NCI-H146 treated with DMSO at 0.1 percent for 48 hours (cell line): Measurements from ENCODE around the gene SDE2.
"Not testable (repeated sequence)": the region's sequence is repeated elsewhere in the genome, so short reads cannot be mapped to it uniquely, and the experiment has no call there.

Experiments used
- DNase-seq: peaks from one replicate; lab custom pipeline; 2025; ENCODE audit not compliant: unreplicated experiment; lab: John Stamatoyannopoulos, UW

Gene SDE2

DNA sequence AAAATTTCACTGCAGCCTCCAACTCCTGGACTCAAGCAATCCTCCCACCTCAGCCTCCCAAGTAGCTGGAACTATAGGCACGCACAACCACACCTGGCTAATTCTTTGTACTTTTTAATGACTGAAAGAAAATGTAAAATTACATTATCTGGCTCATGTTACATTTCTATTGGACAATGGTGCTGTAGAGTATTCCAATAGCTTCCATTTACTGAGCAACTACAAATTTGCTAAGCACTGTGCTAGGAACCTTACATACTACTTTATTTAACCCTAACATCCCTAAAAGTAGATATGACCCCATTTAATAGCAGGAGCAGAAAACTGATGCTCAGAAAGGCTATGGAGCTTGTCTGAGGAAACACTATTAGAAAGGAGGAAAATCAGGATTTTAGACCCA lies 19.7 kb downstream of the SDE2 start:
- DNase-seq, result no peak

DNA sequence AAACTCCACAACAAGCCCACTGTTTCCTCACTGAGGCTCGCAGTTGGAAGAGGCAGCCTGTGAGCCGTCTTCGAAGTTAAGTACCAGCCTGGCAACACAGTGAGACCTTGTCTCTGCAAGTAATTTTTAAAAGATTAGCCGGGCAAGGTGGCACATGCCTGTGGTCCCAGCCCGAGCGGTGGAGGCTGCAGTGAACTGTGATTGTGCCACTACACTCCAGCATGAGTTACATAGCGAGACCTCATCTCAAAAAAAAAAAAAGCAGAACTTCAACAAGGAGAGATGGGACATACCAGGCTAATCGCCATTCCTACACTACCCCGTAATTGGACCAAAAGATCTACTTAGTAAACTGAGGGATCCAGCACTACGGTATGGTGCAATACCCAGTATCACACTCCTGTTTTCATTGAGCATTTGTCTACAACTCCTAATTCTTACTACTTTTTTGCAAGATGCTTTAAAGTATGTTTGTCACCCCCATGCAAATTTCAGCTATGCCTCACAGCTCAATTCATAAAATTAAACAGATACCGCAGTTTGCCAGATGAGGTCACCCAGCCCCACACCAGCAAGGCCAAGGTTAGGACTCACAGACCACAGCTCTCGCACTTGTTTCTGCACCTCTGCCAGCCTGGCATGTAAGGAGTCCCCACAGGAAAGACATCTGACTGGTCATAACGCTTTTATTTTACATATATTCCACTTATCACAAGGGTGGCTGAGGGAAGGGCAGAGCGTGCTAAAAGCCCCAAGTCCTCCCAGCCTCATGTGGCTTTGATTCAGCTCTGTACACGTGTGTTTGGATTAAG lies 21.0 kb downstream of the SDE2 start:
- DNase-seq, result no peak

DNA sequence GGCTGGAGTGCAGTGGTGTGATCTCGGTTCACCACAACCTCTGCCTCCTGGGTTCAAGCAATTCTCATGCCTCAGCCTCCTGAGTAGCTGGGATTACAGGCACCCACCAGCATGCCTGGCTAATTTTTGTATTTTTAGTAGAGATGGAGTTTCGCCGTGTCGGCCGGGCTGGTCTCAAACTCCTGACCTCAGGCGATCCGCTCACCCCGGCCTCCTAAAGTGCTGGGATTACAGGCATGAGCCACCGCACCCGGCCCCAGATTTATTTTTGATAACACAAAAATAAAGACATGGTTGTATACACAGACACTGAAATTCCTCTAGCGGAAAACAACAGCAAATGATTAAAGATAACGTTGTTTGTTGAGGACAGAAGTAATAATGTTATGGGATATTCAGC lies 24.0 kb downstream of the SDE2 start:
- DNase-seq, result not testable (repeated sequence)

DNA sequence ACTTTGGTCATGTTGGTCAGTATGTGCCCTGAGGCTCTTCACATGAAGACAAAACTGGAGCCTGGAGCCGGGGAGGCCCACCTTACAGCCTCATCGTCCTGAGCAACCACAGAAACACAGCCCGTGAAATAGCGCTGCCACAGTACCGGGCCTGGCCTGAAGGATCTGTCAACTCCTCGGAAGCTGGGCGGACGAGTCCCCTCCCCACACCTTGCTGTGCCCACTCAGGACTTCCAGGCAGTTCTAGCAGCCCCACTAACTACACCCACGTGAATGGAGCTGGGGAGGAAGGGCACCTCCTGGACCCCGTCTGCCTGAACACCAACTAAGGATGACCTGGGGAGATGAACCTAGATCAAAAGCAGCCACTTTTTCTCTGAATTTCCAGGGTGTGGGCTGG lies 24.7 kb downstream of the SDE2 start:
- no peak for DNase-seq

DNA sequence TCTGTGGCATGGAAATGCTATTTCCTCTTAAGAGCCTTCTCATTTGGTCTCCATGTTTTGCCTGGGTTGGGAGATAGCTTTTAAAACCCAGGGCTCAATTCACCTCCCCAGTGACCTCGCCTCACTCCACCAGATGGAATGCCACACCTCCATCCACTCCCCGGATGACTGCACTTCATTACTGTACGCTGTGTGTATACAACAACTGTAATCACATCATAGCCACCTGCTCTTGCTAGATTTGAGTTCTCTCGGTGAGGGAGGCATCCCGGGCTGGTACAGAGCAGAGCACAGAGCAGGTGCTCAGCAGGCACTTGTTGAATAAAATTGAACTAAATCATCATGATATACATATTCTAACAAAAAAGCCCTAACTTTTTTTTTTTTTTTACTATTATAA lies 26.0 kb downstream of the SDE2 start:
- DNase-seq, result peak; percentile 83

DNA sequence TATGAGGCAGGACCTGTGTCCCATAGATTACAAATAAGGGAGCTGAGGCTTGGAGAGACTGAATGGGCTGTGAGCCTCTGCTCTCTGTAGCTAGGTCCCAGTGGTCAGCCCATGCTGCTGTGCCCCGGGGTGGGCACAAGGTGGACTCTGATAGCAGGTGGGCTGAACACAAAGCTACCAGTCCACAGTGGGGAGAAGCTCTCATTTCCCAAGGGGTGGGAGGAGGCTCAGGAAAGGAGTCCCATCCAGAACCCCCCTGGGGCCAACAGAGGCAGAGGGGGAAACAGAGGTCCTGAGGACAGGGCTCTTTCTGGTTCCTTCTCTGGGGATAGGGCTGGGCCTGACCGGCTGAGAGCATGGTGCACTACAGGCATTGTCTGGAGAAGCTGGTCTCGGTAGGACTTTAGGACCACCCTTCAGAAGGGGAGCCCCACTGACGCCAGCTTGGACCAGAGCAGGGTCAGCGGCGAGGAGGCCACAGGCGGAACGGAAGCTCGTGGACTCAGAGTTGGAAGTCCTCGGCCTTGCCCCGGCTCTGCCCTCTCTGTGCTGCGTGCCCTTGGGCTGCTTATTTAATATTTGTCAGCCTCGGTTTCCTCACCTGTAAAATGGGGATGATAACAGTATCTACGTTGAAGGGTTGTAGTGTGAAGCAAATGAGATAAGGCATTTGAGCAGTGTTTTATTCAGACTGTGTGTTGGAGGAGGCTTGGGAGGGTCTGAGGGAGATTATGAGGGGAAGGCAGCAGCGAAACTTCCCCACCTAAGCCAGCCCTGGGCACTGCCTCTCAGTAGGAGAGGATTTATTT lies 26.6 kb downstream of the SDE2 start:
- no peak for DNase-seq

DNA sequence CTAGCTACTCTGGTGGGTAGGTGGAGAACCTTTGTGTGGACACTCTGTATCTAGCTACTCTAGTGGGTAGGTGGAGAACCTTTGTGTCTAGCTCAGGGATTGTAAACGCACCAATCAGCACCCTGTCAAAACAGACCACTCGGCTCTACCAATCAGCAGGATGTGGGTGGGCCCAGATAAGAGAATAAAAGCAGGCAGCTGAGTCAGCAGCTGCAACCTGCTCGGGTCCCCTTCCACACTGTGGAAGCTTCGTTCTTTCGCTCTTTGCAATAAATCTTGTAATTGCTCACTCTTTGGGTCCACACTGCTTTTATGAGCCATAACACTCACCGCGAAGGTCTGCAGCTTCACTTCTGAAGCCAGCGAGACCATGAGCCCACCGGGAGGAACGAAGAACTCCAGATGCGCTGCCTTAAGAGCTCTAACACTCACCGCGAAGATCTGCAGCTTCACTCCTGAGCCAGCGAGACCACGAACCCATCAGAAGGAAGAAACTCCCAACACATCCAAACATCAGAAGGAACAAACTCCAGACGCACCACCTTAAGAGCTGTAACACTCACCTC lies 28.5 kb downstream of the SDE2 start:
- DNase-seq, result not testable (repeated sequence)

DNA sequence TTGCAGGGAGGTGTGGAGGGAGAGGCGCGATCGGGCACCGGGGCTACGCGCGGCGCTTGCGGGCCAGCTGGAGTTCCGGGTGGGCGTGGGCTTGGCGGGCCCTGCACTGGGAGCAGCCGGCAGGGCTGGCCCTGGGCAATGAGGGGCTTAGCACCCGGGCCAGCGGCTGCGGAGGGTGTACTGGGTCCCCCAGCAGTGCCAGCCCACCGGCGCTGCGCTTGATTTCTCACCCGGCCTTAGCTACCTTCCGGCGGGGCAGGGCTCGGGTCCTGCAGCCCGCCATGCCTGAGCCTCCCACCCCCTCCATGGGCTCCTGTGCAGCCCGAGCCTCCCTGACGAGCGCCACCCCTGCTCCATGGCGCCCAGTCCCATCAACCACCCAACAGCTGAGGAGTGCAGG lies 29.4 kb downstream of the SDE2 start:
- not testable (repeated sequence) for DNase-seq

DNA sequence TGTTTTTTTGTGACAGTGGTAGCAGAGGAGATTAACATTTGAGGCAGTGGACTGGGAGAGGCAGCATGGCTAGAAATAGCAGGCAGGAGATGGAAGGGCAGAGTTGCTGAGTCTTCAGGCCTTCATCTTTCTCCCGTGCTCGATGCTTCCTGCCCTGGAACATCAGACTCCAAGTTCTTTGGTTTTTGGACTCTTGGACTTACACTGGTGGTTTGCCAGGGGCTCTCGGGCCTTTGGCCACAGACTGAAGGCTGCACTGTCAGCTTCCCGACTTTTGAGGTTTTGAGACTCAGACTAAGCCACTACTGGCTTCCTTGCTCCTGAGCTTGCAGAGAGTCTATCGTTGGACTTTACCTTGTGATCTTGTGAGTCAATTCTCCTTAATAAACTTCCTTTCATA lies 33.9 kb downstream of the SDE2 start:
- no peak for DNase-seq

DNA sequence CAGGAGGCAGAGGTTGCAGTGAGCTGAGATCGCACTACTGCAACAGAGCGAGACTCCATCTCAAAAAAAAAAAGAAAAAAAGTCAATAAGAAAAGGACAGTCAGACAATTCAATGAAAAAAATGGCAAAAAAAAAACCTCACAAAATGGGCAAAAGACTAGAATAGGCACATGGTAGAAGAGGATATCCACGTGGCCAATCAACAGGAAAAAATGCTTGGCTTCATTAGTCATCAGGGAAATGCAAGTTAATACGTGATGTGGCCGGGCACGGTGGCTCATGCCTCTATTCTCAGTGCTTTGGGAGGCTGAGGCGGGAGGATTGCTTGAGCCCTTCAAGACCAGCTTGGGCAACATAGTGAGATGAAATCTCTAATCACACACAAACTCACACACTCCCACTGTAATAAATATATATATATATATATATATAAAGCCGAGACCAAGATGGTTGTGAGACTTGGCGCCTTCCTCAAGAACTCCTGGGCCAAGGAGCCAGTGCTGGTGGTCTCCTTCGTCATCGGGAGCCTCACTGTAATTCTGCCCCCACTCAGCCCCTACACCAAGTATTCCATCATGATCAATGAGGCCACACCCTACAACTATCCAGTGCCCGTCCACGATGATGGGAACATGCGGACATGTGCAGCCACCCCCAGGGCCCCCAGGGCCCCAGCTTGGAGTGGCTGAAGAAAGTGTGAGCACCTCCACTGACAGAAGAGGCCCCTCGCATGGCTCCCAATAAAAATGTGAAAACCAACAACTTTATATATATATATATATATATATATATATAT lies 35.2 kb downstream of the SDE2 start:
- DNase-seq, result no peak

DNA sequence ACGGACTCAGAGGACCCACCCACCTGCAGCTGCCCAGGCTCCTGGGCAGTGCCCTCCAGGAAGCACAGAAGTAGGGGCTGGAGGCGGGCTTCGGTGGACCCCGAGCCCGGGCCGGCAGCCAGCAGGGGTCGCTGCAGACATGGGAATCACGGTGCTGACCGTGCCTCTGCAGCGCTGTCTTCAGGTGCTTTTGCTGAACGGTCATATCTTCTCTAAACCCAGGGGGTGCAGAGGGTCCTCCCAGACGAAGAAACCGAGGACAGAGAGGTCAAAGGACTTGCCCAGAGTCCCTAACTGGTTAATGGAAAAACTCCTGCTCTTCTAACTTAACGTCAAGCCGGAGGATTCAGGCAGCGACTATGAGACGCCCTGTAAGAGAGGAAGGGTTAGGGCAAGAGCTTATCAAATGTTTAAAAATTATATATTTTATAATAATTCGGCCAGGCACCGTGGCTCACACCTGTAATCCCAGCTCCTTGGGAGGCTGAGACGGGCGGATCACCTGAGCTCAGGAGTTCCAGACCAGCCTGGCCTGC lies 36.6 kb downstream of the SDE2 start:
- peak; percentile 60 for DNase-seq

DNA sequence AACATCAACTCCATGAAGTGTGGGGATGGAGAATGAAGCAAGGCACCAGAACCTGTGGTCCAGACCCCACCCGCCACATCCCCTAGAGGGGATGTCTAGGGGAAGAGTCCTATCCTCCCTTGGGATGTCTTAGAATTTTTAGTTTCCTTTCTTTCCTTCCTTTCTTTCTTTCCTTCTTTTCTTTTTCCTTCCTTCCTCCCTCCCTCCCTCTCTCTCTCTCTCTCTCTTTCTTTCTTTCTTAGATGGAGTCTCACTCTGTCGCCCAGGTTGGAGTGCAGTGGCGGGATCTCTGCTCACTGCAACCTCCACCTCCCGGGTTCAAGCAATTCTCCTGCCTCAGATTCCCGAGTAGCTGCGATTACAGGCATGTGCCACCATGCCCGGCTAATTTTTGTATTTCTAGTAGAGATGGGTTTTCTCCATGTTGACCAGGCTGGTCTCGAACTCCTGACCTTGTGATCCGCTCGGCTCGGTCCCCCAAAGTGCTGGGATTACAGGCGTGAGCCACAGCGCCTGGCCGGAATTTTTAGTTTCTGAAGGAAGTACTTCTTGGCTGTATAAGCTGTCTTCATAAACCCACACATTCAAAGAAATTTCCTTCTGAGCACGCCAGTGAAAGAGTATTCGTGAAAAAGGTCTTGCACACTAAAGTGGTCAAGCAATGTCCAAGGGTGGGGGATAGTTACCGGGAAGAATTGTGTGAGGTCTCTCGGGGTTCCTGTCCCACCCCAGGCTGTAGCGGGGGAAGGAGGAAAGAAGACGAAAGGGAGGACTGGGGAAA lies 37.3 kb downstream of the SDE2 start:
- DNase-seq, result no peak

DNA sequence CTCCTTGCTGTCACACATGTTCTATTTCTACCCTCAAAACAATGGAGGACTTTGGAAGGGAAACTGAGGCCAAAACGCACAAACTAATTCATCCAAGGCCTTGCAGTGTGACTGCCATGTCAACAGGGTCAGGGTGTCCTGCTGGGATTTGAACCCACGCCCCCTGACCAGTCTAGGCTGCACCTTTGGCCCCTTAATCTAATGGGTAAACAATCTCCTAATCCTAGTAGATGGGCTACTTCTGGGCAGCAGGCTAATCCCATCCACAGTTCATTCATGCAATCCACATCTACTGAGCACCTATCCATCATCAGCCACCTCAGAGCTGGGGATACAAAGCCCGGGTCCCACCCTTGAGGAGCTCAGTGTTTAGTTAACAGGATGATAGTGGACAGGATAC lies 41.1 kb downstream of the SDE2 start:
- no peak for DNase-seq

DNA sequence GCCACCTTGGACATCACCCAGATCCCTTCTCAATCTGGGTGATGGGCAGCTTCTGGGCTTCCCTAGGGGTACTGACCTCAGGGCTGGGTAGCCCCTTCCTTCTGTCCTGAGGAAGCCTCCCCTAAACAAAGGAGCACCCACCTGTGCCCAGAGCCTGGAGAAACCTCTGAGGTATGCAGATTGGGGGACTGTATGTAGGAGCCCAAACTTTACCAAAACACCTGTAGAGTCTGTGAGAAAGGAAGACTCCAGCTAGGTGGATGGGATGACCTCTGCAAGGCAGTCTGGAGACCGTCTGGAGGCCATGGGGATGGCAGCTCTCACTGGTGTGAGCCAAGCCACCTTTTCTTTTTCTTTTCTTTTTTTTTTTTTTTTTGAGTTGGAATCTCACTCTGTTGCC lies 44.4 kb downstream of the SDE2 start:
- DNase-seq, result no peak

DNA sequence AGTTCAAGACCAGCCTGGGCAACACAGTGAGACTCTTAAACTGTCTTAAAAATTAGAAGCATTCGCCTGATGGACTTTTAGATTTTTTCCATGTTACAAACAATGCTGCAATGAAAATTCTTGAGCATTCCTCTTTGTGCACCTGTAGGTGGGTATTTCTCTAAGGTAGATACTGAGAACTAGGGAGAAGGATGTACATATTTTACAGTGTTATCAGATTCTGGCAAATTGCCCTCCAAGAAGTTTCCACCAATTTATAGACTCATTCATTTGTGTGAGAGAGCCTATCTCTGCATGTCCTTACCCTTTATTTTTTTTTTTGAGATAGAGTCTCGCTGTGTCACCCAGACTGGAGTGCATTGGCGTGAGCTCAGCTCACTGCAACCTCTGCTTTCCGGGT lies 45.8 kb downstream of the SDE2 start:
- no peak for DNase-seq

DNA sequence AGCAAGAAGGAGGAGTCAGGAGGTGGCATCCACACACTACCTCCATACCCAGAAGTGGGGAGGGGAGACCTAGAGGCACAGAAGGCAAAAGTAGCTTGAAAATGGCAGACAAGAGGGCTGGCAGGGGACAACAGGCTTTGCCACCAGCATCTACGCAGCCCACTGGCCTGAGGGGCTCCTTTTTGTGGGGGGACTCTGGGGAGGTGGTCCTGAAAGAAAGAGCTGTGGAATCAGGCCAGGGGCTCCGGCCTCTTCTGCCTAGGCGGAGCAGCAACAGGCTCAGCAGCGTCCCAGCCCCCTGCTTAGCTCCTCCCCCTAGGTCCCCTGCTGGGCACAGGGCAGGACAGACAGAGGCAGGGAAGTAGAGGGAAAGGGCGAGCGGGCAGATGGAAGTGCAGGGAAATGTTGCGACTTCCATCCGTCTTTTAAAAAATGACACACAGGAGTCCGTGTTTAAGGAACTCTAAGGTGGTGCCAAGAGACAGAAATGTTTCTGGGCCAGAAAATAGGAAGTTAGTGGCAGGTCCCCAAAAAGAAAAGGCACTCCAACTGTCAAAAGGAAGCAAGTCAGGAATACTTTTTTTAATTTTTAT lies 48.1 kb downstream of the SDE2 start:
- DNase-seq, result no peak

DNA sequence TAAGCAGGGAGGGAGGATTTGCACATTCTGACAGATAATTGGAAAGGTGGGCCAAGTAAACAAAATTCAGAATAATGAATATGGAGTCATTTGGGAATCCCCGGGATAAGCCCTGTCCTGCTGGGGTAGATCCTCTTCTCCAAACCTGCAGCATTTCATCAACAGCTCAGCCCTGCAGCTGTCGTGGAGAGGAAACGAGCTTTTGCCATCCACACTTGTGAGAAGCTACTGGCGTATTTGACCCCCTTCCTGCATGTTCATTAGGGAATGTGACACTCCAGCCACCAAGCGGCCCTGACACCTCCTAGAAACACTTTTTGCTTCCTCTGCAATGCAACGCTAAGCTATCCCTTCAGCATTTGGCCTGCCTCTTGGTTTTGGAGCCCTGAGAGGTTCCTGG lies 50.1 kb downstream of the SDE2 start:
- DNase-seq, result no peak

DNA sequence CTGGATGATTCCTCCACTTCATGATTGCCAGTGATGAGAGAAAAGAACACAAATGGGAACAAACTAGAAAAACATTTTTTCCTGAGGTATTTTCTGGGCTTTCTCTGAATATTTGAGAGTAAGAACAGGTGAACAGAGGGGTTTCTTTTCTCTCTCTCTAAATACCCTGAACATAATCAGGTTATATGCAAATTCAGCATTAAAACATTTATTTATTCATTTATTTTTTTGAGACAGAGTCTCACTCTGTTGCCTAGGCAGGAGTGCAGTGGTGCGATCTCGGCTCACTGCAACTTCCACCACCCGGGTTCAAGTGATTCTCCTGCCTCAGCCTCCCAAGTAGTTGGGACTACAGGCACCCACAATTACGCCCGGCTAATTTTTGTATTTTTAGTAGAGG lies 52.3 kb downstream of the SDE2 start:
- DNase-seq, result no peak

DNA sequence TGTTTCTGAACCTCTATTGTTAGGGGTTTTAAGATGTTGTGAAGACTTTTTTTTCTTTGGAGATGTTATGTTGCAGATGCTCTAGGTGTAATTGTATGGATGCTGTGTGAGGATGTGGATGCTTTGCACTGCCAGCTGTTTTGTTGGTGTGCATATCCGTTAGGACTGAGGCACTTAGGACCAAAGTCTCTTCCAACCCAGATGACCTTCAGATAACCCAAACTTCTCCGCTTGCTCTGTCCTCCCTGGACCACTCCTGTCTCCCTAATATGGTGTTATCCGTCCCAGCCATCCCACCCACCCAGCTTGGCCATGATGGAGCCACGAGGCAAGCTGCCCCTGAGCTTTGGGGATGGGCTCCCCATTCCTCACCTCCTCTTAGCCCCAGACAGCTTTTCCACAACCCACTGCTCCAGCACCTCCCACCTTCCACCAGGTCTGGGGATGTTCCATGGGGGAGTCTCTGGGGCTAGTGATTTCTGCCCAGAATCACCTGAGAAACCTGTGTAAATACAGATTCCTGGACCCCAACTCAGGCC lies 53.0 kb downstream of the SDE2 start:
- DNase-seq, result no peak

DNA sequence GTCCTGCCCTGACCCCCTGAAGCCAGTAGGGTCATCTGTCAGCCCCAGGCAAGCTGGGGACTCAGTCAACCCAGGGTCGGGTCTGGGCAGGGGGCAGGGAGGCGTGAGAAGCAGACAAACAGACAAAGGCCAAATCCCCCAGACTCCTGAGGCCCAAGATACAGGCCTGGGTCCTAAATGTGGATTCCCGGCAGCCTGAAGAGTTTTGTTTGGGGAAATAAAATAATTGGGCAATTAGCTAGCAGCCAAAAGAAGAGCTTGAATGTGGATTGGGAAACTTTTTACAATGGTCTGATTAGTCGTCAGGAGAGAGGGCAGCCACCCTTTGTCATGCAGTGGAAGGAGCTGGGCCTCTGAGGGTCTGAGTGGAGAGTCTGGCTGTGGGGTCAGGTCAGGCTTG lies 53.6 kb downstream of the SDE2 start:
- no peak for DNase-seq
